GM12801 (cell line): ENCODE measurements around the gene MARK4.

Source experiments
- CTCF ChIP-seq: IDR thresholded peaks from one replicate; pipeline ENCODE4 v1.5.1; 2011; ENCODE audit warnings: control low read depth; ENCODE audit not compliant: insufficient read length; ENCODE audit errors: extremely low read depth

The MARK4 gene

GRCh38 chr19:45302416-45302815 lies 51.3 kb downstream of the MARK4 start:
- no peak for TF ChIP-seq CTCF

GRCh38 chr19:45303269-45304060 lies 52.4 kb downstream of the MARK4 start:
- TF ChIP-seq CTCF = no peak

- TF ChIP-seq CTCF = no peak
Measured at GRCh38 chr19:45304141-45304926, 53.3 kb downstream of the MARK4 start.

GRCh38 chr19:45305007-45305406 lies 53.9 kb downstream of the MARK4 start:
- TF ChIP-seq CTCF = no peak

- TF ChIP-seq CTCF = no peak
Measured at GRCh38 chr19:45305421-45305820, 54.4 kb downstream of the MARK4 start.

- TF ChIP-seq CTCF = no peak
Measured at GRCh38 chr19:45306040-45306439, 55.0 kb downstream of the MARK4 start.

- TF ChIP-seq CTCF = no peak
Measured at GRCh38 chr19:45306518-45307027, 55.5 kb downstream of the MARK4 start.
